Glomerular endothelial cell (primary cell): Measurements from ENCODE around the gene OR1J2. TPM values are rescaled to one million over a fixed set of nuclear protein-coding genes. Genes with fewer than 3 reads are reported as not detected.
"Not testable (repeated sequence)": the region's sequence is repeated elsewhere in the genome, so short reads cannot be mapped to it uniquely, and the experiment has no call there.

Source experiments
- DNase-seq: peaks from one replicate; pipeline ENCODE4 v3.0.0-alpha.2; 2011; ENCODE audit warnings: low read depth, low spot score; ENCODE audit errors: extremely low read depth
- total RNA-seq: library from RNA; depleted of rRNA; stranded (reverse); fragments of >200 nt; gene quantifications from 2 replicates; pipeline ENCODE4 v1.2.3, GENCODE V29; 2015

Gene OR1J2
- total RNA-seq = not detected in 2 replicates

GRCh38 chr9:122510502-122510901 is at the start of gene OR1J2:
TSS of gene OR1J2 (plus strand) at chr9:122510802. CDS start at chr9:122510802, 0 bp downstream.
- DNase-seq = no peak

GRCh38 chr9:122463828-122464632 is 46.6 kb upstream of the OR1J2 start:
- no peak for DNase-seq

- peak; percentile 87 for DNase-seq
Measured at GRCh38 chr9:122464633-122465567, 45.7 kb upstream of the OR1J2 start.

GRCh38 chr9:122466456-122466855 is 44.1 kb upstream of the OR1J2 start:
- DNase-seq = no peak

- DNase-seq = no peak
Measured at GRCh38 chr9:122468735-122469134, 41.9 kb upstream of the OR1J2 start.

GRCh38 chr9:122474561-122474960 is 36.0 kb upstream of the OR1J2 start:
- DNase-seq = no peak

GRCh38 chr9:122475717-122476116 is 34.9 kb upstream of the OR1J2 start:
- DNase-seq = no peak

- DNase-seq = no peak
Measured at GRCh38 chr9:122477346-122477745, 33.3 kb upstream of the OR1J2 start.

- no peak for DNase-seq
Measured at GRCh38 chr9:122477826-122478225, 32.8 kb upstream of the OR1J2 start, which contains the start of gene OR1J1. TSS of gene OR1J1 (minus strand) at chr9:122477926. CDS start at chr9:122477926, 0 bp downstream.

- no peak for DNase-seq
Measured at GRCh38 chr9:122479062-122479461, 31.5 kb upstream of the OR1J2 start.

GRCh38 chr9:122498883-122499288 is 11.7 kb upstream of the OR1J2 start:
- no peak for DNase-seq

- no peak for DNase-seq
Measured at GRCh38 chr9:122506964-122507363, 3.6 kb upstream of the OR1J2 start.

- no peak for DNase-seq
Measured at GRCh38 chr9:122518226-122518625, 7.6 kb downstream of the OR1J2 start.

GRCh38 chr9:122518841-122519240 is 8.2 kb downstream of the OR1J2 start, which contains the start of gene OR1J4:
TSS of gene OR1J4 (plus strand) at chr9:122519141. CDS start at chr9:122519141, 0 bp downstream.
- DNase-seq = no peak

- DNase-seq = no peak
Measured at GRCh38 chr9:122519376-122519775, 8.8 kb downstream of the OR1J2 start.

GRCh38 chr9:122526602-122527001 is 16.0 kb downstream of the OR1J2 start:
- DNase-seq = no peak

GRCh38 chr9:122527193-122527592 is 16.6 kb downstream of the OR1J2 start, which contains the start of gene OR1N1:
TSS of gene OR1N1 (minus strand) at chr9:122527293. CDS start at chr9:122527293, 0 bp downstream.
- DNase-seq = no peak

- not testable (repeated sequence) for DNase-seq
Measured at GRCh38 chr9:122531157-122531556, 20.6 kb downstream of the OR1J2 start.

GRCh38 chr9:122536134-122536533 is 25.5 kb downstream of the OR1J2 start:
- DNase-seq = no peak

- DNase-seq = not testable (repeated sequence)
Measured at GRCh38 chr9:122537066-122537465, 26.5 kb downstream of the OR1J2 start.

GRCh38 chr9:122538757-122539156 is 28.2 kb downstream of the OR1J2 start:
- no peak for DNase-seq
